GM12891 (cell line): ENCODE results near the gene ADD2.

Source experiments
- DNase-seq: peaks from one replicate; pipeline ENCODE4 v3.0.0; 2011; ENCODE audit warnings: low spot score; ENCODE audit not compliant: insufficient read length
- FAIRE-seq: peaks from 2 replicates; lab custom pipeline; 2011; peaks lifted over from hg19 to GRCh38; lab: Jason Lieb, UNC
- PAX5 ChIP-seq: IDR thresholded peaks from 2 replicates; pipeline ENCODE4 v1.6.1; 2011; ENCODE audit warnings: low read length, moderate library complexity, mild to moderate bottlenecking; ENCODE audit not compliant: insufficient read depth, severe bottlenecking
- POLR2A ChIP-seq: IDR thresholded peaks from 2 replicates; pipeline ENCODE4 v1.6.1; 2011; ENCODE audit warnings: low read depth, low read length, control low read depth
- POLR2AphosphoS5 ChIP-seq: IDR thresholded peaks from 2 replicates; pipeline ENCODE4 v1.6.1; 2011; ENCODE audit warnings: low read depth, low read length, control low read depth
- POU2F2 ChIP-seq: IDR thresholded peaks from 2 replicates; pipeline ENCODE4 v1.6.1; 2011; ENCODE audit warnings: low read depth, mild to moderate bottlenecking, control low read depth, low read length, moderate library complexity
- SPI1 ChIP-seq: IDR thresholded peaks from 2 replicates; pipeline ENCODE4 v1.6.1; 2011; ENCODE audit warnings: low read depth, low read length, control low read depth
- TAF1 ChIP-seq: IDR thresholded peaks from 2 replicates; pipeline ENCODE4 v1.6.1; 2011; ENCODE audit warnings: low read depth, low read length, control low read depth

ADD2 gene

DNA sequence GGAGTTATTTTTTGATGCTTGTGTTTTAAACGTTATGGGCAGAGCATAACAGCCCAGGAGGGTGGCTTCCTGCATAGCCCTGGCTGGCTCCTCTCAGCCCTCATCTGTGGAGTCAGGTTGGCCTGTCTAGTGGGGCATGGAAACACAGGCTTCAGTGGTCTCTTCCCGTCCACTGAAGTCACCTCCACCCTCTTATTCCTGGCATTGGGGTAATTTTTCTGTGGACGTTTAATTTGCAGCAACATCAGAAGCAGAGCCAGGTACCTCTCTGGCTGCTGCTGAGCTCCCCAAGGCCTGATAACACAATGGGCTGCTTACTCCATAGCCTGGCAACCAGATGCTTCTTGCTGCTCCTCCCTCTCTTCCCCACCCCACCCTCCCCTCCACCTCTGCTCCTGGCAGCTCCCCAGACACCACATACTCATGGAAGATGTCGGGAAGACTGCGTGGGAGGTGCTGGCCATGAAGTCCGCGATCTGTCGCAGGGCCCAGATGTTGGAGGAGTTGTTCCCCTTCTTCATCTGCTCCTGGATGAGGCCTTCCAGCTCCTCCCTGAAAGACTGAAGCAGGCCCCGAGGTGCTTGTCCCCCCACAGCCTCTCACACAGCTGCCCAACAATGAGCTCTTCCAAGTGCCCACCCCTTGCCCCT is 64.0 kb downstream of the ADD2 start:
- FAIRE-seq (no peak), DNase-seq (no peak)
- TF ChIP-seq POLR2A (no peak), TAF1 (no peak), PAX5 (no peak)

GRCh38 chr2:70702711-70703395 is 65.1 kb downstream of the ADD2 start:
- TF ChIP-seq POLR2A (no peak), PAX5 (no peak), POLR2AphosphoS5 (no peak), TAF1 (no peak), POU2F2 (no peak), SPI1 (no peak)
- FAIRE-seq (no peak), DNase-seq (no peak)

DNA sequence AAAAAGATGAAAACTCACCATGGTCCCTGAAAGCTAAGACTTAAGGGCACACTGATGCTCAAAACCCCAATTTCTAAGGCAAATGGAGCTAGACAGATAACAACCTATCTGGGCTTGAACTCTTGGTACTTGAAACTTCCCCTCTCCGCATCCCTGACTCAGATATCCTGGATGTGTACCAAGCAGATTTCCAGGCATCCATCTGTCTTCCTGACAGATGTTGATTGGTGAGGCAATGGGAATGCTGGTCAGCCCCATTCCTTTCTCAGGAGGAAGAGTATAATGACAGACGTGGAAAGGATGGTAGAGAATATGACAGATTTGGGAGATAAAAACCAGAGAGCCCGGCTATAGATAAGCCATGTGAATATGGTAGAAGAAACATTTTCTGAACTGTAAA is 69.2 kb downstream of the ADD2 start:
- FAIRE-seq (no peak), DNase-seq (no peak)
- no peak for TF ChIP-seq POLR2AphosphoS5
- no peak for TF ChIP-seq TAF1
- no peak for TF ChIP-seq PAX5
- no peak for TF ChIP-seq SPI1
- no peak for TF ChIP-seq POLR2A
- no peak for TF ChIP-seq POU2F2

DNA sequence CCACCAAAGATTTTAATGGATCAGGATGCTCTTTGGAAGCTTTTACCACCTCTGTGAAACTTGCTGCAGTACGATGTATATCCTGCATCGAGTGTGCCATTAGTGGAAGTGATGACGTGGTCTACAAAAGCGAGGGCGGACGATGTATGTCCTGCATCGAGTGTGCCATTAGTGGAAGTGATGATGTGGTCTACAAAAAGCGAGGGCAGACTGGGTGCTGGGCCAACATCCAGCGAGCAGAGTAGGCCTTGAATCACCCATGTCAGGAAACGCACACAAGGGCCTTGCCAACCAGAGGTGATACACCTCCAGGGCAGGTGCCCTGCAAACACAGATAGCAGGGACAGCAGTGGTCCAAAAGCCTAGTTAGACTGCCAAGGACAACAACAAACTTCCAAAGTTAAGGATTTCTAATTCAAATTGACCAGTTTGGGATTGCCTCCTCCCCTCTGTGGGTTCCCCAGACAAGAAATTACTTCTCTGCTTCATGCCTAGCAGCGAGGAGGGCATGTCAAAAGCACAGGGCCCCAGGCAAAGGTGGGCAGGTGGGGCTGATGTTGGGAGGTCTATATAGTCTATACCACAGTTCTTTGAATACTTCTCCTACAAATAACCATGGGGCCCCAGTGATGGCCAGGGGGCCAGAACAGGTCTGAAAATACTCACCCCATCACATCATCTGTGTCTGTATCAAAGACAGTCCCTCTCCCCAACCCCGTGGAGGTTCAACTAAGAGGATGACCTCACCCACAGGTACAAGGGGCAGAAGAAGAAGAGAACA is 70.2 kb downstream of the ADD2 start:
- DNase-seq = no peak
- no peak for FAIRE-seq
- TF ChIP-seq POU2F2 (no peak), TAF1 (no peak), POLR2A (no peak), SPI1 (no peak), POLR2AphosphoS5 (no peak), PAX5 (no peak)

GRCh38 chr2:70696142-70696541 is 71.9 kb downstream of the ADD2 start:
- TF ChIP-seq PAX5 = no peak
- no peak for TF ChIP-seq POLR2AphosphoS5
- TF ChIP-seq TAF1 = no peak
- TF ChIP-seq SPI1 = no peak
- no peak for TF ChIP-seq POLR2A
- TF ChIP-seq POU2F2 = no peak
- DNase-seq = no peak
- FAIRE-seq = no peak

DNA sequence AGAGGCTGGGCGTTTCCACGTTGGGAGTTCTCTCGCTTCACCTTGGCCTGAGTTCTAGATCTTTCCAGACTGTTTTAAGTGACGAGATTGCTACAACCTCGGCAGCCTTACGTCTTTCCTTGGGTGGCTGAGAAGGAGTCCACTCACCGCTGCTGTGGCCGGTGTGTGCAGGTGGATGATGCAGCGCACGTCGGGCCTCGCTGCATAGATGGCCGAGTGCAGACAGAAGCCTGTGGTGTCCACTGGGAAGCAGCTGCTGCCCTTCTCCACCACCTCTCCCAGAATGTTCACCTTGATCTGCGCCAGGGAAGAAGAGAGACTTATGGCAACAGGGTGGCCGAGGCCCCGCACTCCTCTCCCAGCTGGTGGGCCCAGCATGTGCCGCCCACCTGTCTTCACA is 75.7 kb downstream of the ADD2 start:
- FAIRE-seq = no peak
- TF ChIP-seq POU2F2 = no peak
- no peak for TF ChIP-seq TAF1
- TF ChIP-seq POLR2A = no peak
- no peak for TF ChIP-seq POLR2AphosphoS5
- TF ChIP-seq PAX5 = no peak
- TF ChIP-seq SPI1 = no peak
- no peak for DNase-seq

- no peak for FAIRE-seq
- no peak for DNase-seq
- TF ChIP-seq POU2F2 (no peak), PAX5 (no peak), SPI1 (no peak), POLR2A (no peak), POLR2AphosphoS5 (no peak), TAF1 (no peak)
Observed at GRCh38 chr2:70691497-70692140, 76.4 kb downstream of the ADD2 start.

DNA sequence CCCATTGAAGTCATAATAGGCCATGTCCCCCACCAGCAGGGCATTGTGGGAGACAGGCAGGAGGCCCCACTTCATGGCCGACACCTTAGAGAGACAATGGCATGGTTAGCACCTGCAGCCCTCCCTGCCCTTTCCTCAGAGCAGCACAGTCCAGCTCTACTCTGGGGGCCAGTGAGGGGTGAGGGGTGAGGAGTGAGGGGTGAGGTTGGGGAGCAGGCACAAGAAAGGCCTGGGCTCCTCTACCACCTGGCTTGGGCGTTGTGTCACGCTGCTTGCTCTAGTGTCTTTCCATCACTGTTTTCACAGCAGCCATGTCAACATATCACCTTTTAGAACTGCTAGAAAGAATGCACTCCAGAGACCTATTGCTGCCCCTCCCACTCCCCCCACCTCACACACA is 77.2 kb downstream of the ADD2 start:
- FAIRE-seq (no peak), DNase-seq (no peak)
- TF ChIP-seq POLR2AphosphoS5 = no peak

DNA sequence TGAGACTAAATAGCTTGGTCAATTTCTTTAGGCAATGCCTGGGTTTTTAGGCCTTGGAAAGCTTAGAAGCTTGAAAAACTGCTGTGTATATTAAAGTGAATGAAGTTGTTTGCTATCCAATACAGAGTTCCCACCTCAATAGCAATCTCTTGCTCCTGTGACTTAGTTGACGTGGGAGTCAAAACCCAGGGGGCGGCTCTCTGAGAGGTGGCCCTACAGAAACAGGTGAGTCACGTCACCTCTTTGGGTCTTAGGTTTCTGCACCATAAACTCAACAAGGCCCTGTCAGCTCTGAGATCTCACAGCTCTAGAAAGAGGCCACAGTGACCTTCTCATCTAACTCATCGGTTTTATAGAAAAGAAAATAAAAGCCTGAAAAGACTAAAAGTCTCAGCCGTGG is 79.6 kb downstream of the ADD2 start:
- FAIRE-seq = no peak
- no peak for DNase-seq
- no peak for TF ChIP-seq TAF1
- TF ChIP-seq POLR2A = no peak
- no peak for TF ChIP-seq PAX5
- no peak for TF ChIP-seq POLR2AphosphoS5
- TF ChIP-seq POU2F2 = no peak
- no peak for TF ChIP-seq SPI1

DNA sequence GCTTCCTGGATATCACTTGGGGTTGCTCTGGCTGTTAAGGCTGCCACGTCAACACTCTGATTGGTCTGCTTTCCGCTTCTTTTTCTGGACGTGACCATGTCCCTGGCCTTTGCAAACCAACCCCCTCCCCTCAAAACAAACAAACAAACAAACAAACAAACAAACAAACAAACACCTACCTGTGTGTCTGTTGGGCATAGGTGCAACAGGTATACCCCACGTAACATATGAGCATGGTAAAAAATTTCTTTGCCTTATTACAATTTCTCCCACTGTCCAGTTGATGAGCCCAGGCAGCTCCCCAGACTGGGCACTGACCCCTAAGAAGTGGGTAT is 80.6 kb downstream of the ADD2 start:
- FAIRE-seq (no peak), DNase-seq (no peak)
- no peak for TF ChIP-seq POLR2AphosphoS5
